ENCODE data around the gene ZNF438. TPM values are rescaled to one million over a fixed set of nuclear protein-coding genes. Genes with fewer than 3 reads are reported as not detected.

The ZNF438 gene
- total and polyA plus RNA-seq, 2 of the 13 experiments (the other 11 are each of a cell fraction or from before 2014, with no cell fraction given), result 0.75 to 0.83 TPM

GRCh38 chr10:30987463-30987862 lies 44.2 kb downstream of the ZNF438 start:
- H3K4me2 ChIP-seq (ENCODE audit: low read depth, low read length), result no peak overlapping the region
- H3K27me3 ChIP-seq (ENCODE audit: control insufficient read depth in 1 of 2, insufficient read depth in 2 of 2, low read length in 2 of 2), result no peaks in the 10 kb centered on the region
- BruUV-seq (replicated peaks), result no TSS peak
- H4K20me1 ChIP-seq (ENCODE audit: insufficient read depth, low read length), result no peaks in the 10 kb centered on the region
- H3K9me3 ChIP-seq (ENCODE audit: low read length), result no peaks in the 10 kb centered on the region
- H2AFZ ChIP-seq (ENCODE audit: low read length), result no peak overlapping the region
- no peaks in the 10 kb centered on the region for H3K36me3 ChIP-seq (replicated peaks in 1 of 2; ENCODE audit: control insufficient read depth in 1 of 2, insufficient read depth in 2 of 2, low read length in 2 of 2)
- TF ChIP-seq ZNF546 (CRISPR knock-in tag; conservative IDR thresholded peaks at IDR 0.05) (no peak), SRSF9 (IDR thresholded peaks at IDR 0.05; ENCODE audit: borderline replicate concordance, insufficient read depth, low read depth, low read length, poor library complexity, severe bottlenecking) (no peak), TBL1XR1 (IDR thresholded peaks at IDR 0.05; ENCODE audit: borderline replicate concordance, low read length, partially characterized antibody) (no peak), PRDM15 (CRISPR knock-in tag; IDR thresholded peaks at IDR 0.05) (no peak), TERF1 (CRISPR knock-in tag; IDR thresholded peaks at IDR 0.05) (no peak), NFAT5 (CRISPR knock-in tag; IDR thresholded peaks at IDR 0.05) (no peak), EP300 (IDR thresholded peaks at IDR 0.05; ENCODE audit: low read depth in 2 of 2, low read length in 2 of 2) (no peak), EP300 (CRISPR knock-in tag; IDR thresholded peaks at IDR 0.05; ENCODE audit: borderline replicate concordance) (no peak), CBX5 (CRISPR knock-in tag; IDR thresholded peaks at IDR 0.05; ENCODE audit: borderline replicate concordance) (no peak), CAMTA2 (CRISPR knock-in tag; IDR thresholded peaks at IDR 0.05; ENCODE audit: borderline replicate concordance) (no peak), ZNF138 (CRISPR knock-in tag; IDR thresholded peaks at IDR 0.05; ENCODE audit: low read depth) (no peak), TIGD3 (CRISPR knock-in tag; IDR thresholded peaks at IDR 0.05; ENCODE audit: borderline replicate concordance) (no peak)
- WGBS (ENCODE audit: low lambda C conversion rate), result 42% methylated on average over 5 of the region's 5 CpGs
- H3K9ac ChIP-seq (ENCODE audit: insufficient read depth, low read depth, low read length), result no peak overlapping the region
- no peak overlapping the region for H3K27ac ChIP-seq (ENCODE audit: extremely low read length, insufficient read depth, low read length)
- ChIA-PET POLR2A (no interaction called here), CTCF (ENCODE audit: low intra/inter-chr PET ratio, low total read pairs) (no interaction called here)
- no peak overlapping the region for H3K4me3 ChIP-seq (replicated peaks in 1 of 3; ENCODE audit: insufficient read depth in 1 of 3, low read depth in 2 of 3, low read length in 3 of 3)
- DNase-seq (ENCODE audit: low spot score) (no peak), ATAC-seq (no peak), FAIRE-seq (no peak)
- no peaks in the 10 kb centered on the region for H3K79me2 ChIP-seq (ENCODE audit: insufficient read depth, low read length)
- in situ Hi-C loops (cut with HindIII; ENCODE audit: extremely low pct_ligation_motif_present, low pct_unique_long_range_greater_than_20kb), result no loop called here
- intact Hi-C loops (cut with micrococcal nuclease; ENCODE audit: unreplicated experiment), result no loop called here
- no peaks in the 10 kb centered on the region for H3K4me1 ChIP-seq (ENCODE audit: insufficient read depth, low read length)

All from HepG2 (cell line).